Vagina (tissue), 2 donors: ENCODE results near the gene CLN3.

Experiments used
- CTCF ChIP-seq, 3 experiments: fragments of 450-650 bp in 2 of 3; fragments of 200-600 bp in 1 of 3; sonication (generic) in 1 of 3; IDR thresholded peaks; one replicate each; pipeline ENCODE4 v1.5.1; 2017 to 2019; ENCODE audit warnings: antibody characterized with exemption in 3 of 3, mild to moderate bottlenecking in 2 of 3, moderate library complexity in 2 of 3
- POLR2A ChIP-seq, 2 donors: fragments of 450-650 bp; IDR thresholded peaks; one replicate each; pipeline ENCODE4 v1.6.1; 2017; ENCODE audit warnings: antibody characterized with exemption in 2 of 2, mild to moderate bottlenecking in 2 of 2, moderate library complexity in 2 of 2
- POLR2AphosphoS5 ChIP-seq, 2 donors: sonication (generic); formaldehyde crosslinking; IDR thresholded peaks; one replicate each; pipeline ENCODE4 v1.9.0; 2017; ENCODE audit warnings: antibody characterized with exemption in 2 of 2, mild to moderate bottlenecking in 2 of 2, low read depth in 1 of 2; ENCODE audit not compliant: insufficient read depth in 1 of 2

GRCh38 chr16:28482026-28482425 is 9.8 kb downstream of the CLN3 start:
- TF ChIP-seq POLR2AphosphoS5 (IDR thresholded peaks at IDR 0.05; ENCODE audit: insufficient read depth in 1 of 2, low read depth in 1 of 2) (no peak), POLR2A (IDR thresholded peaks at IDR 0.05) (no peak), CTCF (IDR thresholded peaks at IDR 0.05) (no peak)
